H9 (cell line): ENCODE data around the gene PNPLA8. TPM values are rescaled to one million over a fixed set of nuclear protein-coding genes. Genes with fewer than 3 reads are reported as not detected.

Source experiments
- DNase-seq: peaks from one replicate; pipeline ENCODE4 v3.0.0-alpha.2; 2017
- H2AFZ ChIP-seq: one replicate; pipeline ENCODE4 v1.6.1; 2013; ENCODE audit warnings: mild to moderate bottlenecking, low read length, control low read depth, moderate library complexity
- H2AK5ac ChIP-seq: 2 replicates; pipeline ENCODE4 v1.6.1; 2013; ENCODE audit warnings: low read length, control low read depth, mixed read lengths; ENCODE audit not compliant: insufficient read length
- H2BK120ac ChIP-seq: one replicate; pipeline ENCODE4 v1.6.1; 2013; ENCODE audit warnings: low read depth, mild to moderate bottlenecking, low read length, control low read depth, inconsistent platforms; ENCODE audit not compliant: poor library complexity, severe bottlenecking
- H2BK12ac ChIP-seq: 2 replicates; pipeline ENCODE4 v1.6.1; 2013; ENCODE audit warnings: low read length, control low read depth, mixed read lengths, low read depth; ENCODE audit not compliant: insufficient read length
- H2BK15ac ChIP-seq: 2 replicates; pipeline ENCODE4 v1.6.1; 2013; ENCODE audit warnings: low read depth, low read length, control low read depth
- H2BK20ac ChIP-seq: one replicate; pipeline ENCODE4 v1.6.1; 2013; ENCODE audit warnings: low read depth, mild to moderate bottlenecking, low read length, control low read depth, inconsistent platforms; ENCODE audit not compliant: poor library complexity, severe bottlenecking
- H2BK5ac ChIP-seq: 2 replicates; pipeline ENCODE4 v1.6.1; 2013; ENCODE audit warnings: low read length, control low read depth, mixed read lengths; ENCODE audit not compliant: insufficient read length
- H3K14ac ChIP-seq: 2 replicates; pipeline ENCODE4 v1.6.1; 2013; ENCODE audit warnings: low read length, control low read depth; ENCODE audit not compliant: insufficient read depth
- H3K18ac ChIP-seq: 2 replicates; pipeline ENCODE4 v1.6.1; 2013; ENCODE audit warnings: low read depth, mild to moderate bottlenecking, mixed read lengths, low read length, control low read depth; ENCODE audit not compliant: insufficient read length
- H3K23ac ChIP-seq: 2 replicates; pipeline ENCODE4 v1.6.1; 2013; ENCODE audit warnings: low read length, control low read depth, mixed read lengths, low read depth; ENCODE audit not compliant: insufficient read length
- H3K23me2 ChIP-seq: 2 replicates; pipeline ENCODE4 v1.6.1; 2013; ENCODE audit warnings: low read depth, mild to moderate bottlenecking, mixed read lengths, low read length, control low read depth; ENCODE audit not compliant: insufficient read length, poor library complexity, severe bottlenecking
- H3K27ac ChIP-seq: 2 replicates; pipeline ENCODE4 v1.5.1; 2013; ENCODE audit warnings: low read length, control low read depth, mixed read lengths, low read depth; ENCODE audit not compliant: insufficient read length
- H3K27me3 ChIP-seq: 2 replicates; pipeline ENCODE4 v1.6.1; 2013; ENCODE audit warnings: low read length, control low read depth, inconsistent platforms; ENCODE audit not compliant: insufficient read depth
- H3K4ac ChIP-seq: 2 replicates; pipeline ENCODE4 v1.6.1; 2013; ENCODE audit warnings: low read depth, mild to moderate bottlenecking, control low read depth, inconsistent platforms, low read length, moderate library complexity
- H3K4me1 ChIP-seq: 2 replicates; pipeline ENCODE4 v1.6.1; 2013; ENCODE audit warnings: low read length, control low read depth, inconsistent platforms; ENCODE audit not compliant: insufficient read depth
- H3K4me2 ChIP-seq: 2 replicates; pipeline ENCODE4 v1.6.1; 2013; ENCODE audit warnings: low read length, control low read depth, mixed read lengths; ENCODE audit not compliant: insufficient read length, insufficient read depth
- H3K56ac ChIP-seq: 2 replicates; pipeline ENCODE4 v1.6.1; 2013; ENCODE audit warnings: low read depth, mild to moderate bottlenecking, mixed read lengths, low read length, control low read depth; ENCODE audit not compliant: insufficient read length
- H3K79me1 ChIP-seq: 2 replicates; pipeline ENCODE4 v1.6.1; 2013; ENCODE audit warnings: low read depth, mild to moderate bottlenecking, moderate library complexity, low read length, control low read depth, inconsistent platforms; ENCODE audit not compliant: insufficient read depth, poor library complexity, severe bottlenecking
- H3K79me2 ChIP-seq: 2 replicates; pipeline ENCODE4 v1.6.1; 2013; ENCODE audit warnings: low read length, control low read depth, inconsistent platforms; ENCODE audit not compliant: insufficient read depth
- H3K9ac ChIP-seq: 2 replicates; pipeline ENCODE4 v1.6.1; 2013; ENCODE audit warnings: low read length, control low read depth, mixed read lengths; ENCODE audit not compliant: insufficient read length; ENCODE audit errors: extremely low read depth
- H3K9me3 ChIP-seq: one replicate; pipeline ENCODE4 v1.6.1; 2013; ENCODE audit warnings: low read depth, low read length, inconsistent platforms; ENCODE audit not compliant: control insufficient read depth
- H3T11ph ChIP-seq: one replicate; pipeline ENCODE4 v1.6.1; 2013; ENCODE audit warnings: mild to moderate bottlenecking, low read length, control low read depth, inconsistent platforms
- H4K20me1 ChIP-seq: one replicate; pipeline ENCODE4 v1.6.1; 2013; ENCODE audit not compliant: control insufficient read depth, insufficient read length, insufficient read depth
- H4K5ac ChIP-seq: 2 replicates; pipeline ENCODE4 v1.6.1; 2013; ENCODE audit warnings: low read depth, mild to moderate bottlenecking, mixed read lengths, low read length, control low read depth; ENCODE audit not compliant: insufficient read length
- H4K8ac ChIP-seq: replicated peaks from 2 replicates; pipeline ENCODE4 v1.6.1; 2013; ENCODE audit warnings: low read length, control low read depth, mixed read lengths, low read depth; ENCODE audit not compliant: insufficient read length
- H4K91ac ChIP-seq: 2 replicates; pipeline ENCODE4 v1.6.1; 2013; ENCODE audit warnings: low read depth, mild to moderate bottlenecking, moderate library complexity, mixed read lengths, low read length, control low read depth; ENCODE audit not compliant: insufficient read length
- H3K27ac Mint-ChIP-seq, 3 experiments: 2 replicates in 2 of 3; 3 replicates in 1 of 3; pipeline ENCODE4 v1.8.0; 2020 to 2021; ENCODE audit warnings: mixed read lengths in 3 of 3, mild to moderate bottlenecking in 1 of 3, moderate library complexity in 1 of 3
- H3K27me3 Mint-ChIP-seq: 2 replicates; pipeline ENCODE4 v1.8.0; 2021; ENCODE audit warnings: low read depth, mild to moderate bottlenecking, moderate library complexity, mixed read lengths
- H3K36me3 Mint-ChIP-seq, 3 experiments: 2 replicates in 2 of 3; 3 replicates in 1 of 3; pipeline ENCODE4 v1.8.0; 2020 to 2021; ENCODE audit warnings: low read depth in 3 of 3, mixed read lengths in 3 of 3; ENCODE audit not compliant: insufficient read depth in 1 of 3
- H3K4me1 Mint-ChIP-seq, 2 experiments: 2 replicates each; pipeline ENCODE4 v1.8.0; 2020; ENCODE audit warnings: mixed read lengths in 2 of 2
- H3K4me3 Mint-ChIP-seq, 2 experiments: 2 replicates in 1 of 2; 3 replicates in 1 of 2; pipeline ENCODE4 v1.8.0; 2020 to 2021; ENCODE audit warnings: mild to moderate bottlenecking in 2 of 2, mixed read lengths in 2 of 2, moderate library complexity in 1 of 2
- H3K9me3 Mint-ChIP-seq, 2 experiments: 2 replicates in 1 of 2; 3 replicates in 1 of 2; pipeline ENCODE4 v1.8.0; 2020; ENCODE audit warnings: mild to moderate bottlenecking in 2 of 2, mixed read lengths in 2 of 2, moderate library complexity in 1 of 2
- CTCF ChIP-seq: fragments of 200-600 bp; sonication (generic); conservative IDR thresholded peaks from 3 replicates; pipeline ENCODE4 v1.8.0; 2021; ENCODE audit warnings: antibody characterized with exemption, mild to moderate bottlenecking
- WGBS: extraction: QIAGEN DNeasy Blood & Tissue Kit; methylation state at CpG from one replicate; pipeline ENCODE4 v1.1.7; 2013; ENCODE audit warnings: missing lambda C conversion rate, low lambda C conversion rate, mixed read lengths; ENCODE audit not compliant: insufficient read length; ENCODE audit errors: extremely low coverage; 5-methylcytosine and 5-hydroxymethylcytosine counted together
- total RNA-seq: library from RNA; stranded (reverse); gene quantifications from 2 replicates; pipeline ENCODE4 v1.2.1, GENCODE V29; 2021

The PNPLA8 gene
- total RNA-seq, 1 experiment from 2014 or later = 11.7 TPM

GRCh38 chr7:108448584-108449505 is 77.1 kb downstream of the PNPLA8 start:
- H3K4me1 Mint-ChIP-seq = peaks cover 14 to 30% of the 10 kb centered on the region in 2 experiments
- no peaks in the 10 kb centered on the region for H3K9me3 ChIP-seq
- peak overlapping the region in 2 of 3 experiments; percentile 76 to 89; a peak in 3 of 7 replicates for H3K27ac Mint-ChIP-seq

More at GRCh38 chr7:108448584-108449505, 77.1 kb downstream of the PNPLA8 start:
- WGBS = no CpG with 5 or more reads among the region's 11 CpGs
- Histone ChIP-seq H3K9ac (no peak overlapping the region), H4K91ac (no peak overlapping the region), H2AFZ (no peak overlapping the region), H2AK5ac (no peak overlapping the region), H4K20me1 (no peaks in the 10 kb centered on the region), H3K4me2 (no peak overlapping the region), H3K4me1 (no peaks in the 10 kb centered on the region), H3K14ac (peak overlapping the region; percentile 51; the same call in 1 of the 2 replicates), H2BK20ac (no peak overlapping the region), H3K18ac (no peak overlapping the region), H3K56ac (no peak overlapping the region), H4K8ac (no peak overlapping the region), H3K27me3 (peaks cover 2% of the 10 kb centered on the region; the same call in 1 of the 2 replicates), H2BK12ac (no peak overlapping the region), H2BK5ac (no peak overlapping the region), H3T11ph (no peak overlapping the region), H3K23ac (no peak overlapping the region), H3K4ac (no peak overlapping the region), H4K5ac (no peak overlapping the region), H2BK15ac (no peak overlapping the region), H3K23me2 (no peaks in the 10 kb centered on the region), H3K27ac (no peak overlapping the region), H3K79me2 (no peaks in the 10 kb centered on the region), H2BK120ac (no peak overlapping the region), H3K79me1 (no peaks in the 10 kb centered on the region)
- H3K4me3 Mint-ChIP-seq = no peak overlapping the region
- no peaks in the 10 kb centered on the region for H3K36me3 Mint-ChIP-seq
- no peak for DNase-seq
- TF ChIP-seq CTCF = no peak
- H3K27me3 Mint-ChIP-seq = peaks cover 24% of the 10 kb centered on the region
- H3K9me3 Mint-ChIP-seq = no peaks in the 10 kb centered on the region
